ENCODE measurements around the gene KLHL17. TPM values are rescaled to one million over a fixed set of nuclear protein-coding genes. Genes with fewer than 3 reads are reported as not detected.

The KLHL17 gene
- total RNA-seq, 6 experiments from 2014 or later, result 12.2 to 17.5 (median 13.2) TPM

- Mint-ChIP-seq H3K4me3 (no peak overlapping the region), H3K27me3 (ENCODE audit: insufficient read depth) (peaks cover 4% of the 10 kb centered on the region; the same call in 1 of the 2 replicates), H3K27ac (no peak overlapping the region), H3K4me1 (ENCODE audit: low read depth) (peaks cover 17% of the 10 kb centered on the region), H3K9me3 (no peaks in the 10 kb centered on the region), H3K36me3 (ENCODE audit: low read depth) (no peaks in the 10 kb centered on the region)
- no peak for DNase-seq
- no peak for TF ChIP-seq CTCF (IDR thresholded peaks at IDR 0.05)
Observed at GRCh38 chr1:1003618-1004419, 43.4 kb downstream of the KLHL17 start.

GRCh38 chr1:1004420-1004779 lies 44.0 kb downstream of the KLHL17 start:
- Mint-ChIP-seq H3K4me3 (no peak overlapping the region), H3K27ac (no peak overlapping the region)
- no peak for TF ChIP-seq CTCF (IDR thresholded peaks at IDR 0.05)

GRCh38 chr1:1004780-1005697 lies 44.7 kb downstream of the KLHL17 start:
- Mint-ChIP-seq H3K36me3 (ENCODE audit: low read depth) (no peaks in the 10 kb centered on the region), H3K4me1 (ENCODE audit: low read depth) (peaks cover 17% of the 10 kb centered on the region), H3K4me3 (no peak overlapping the region), H3K27me3 (ENCODE audit: insufficient read depth) (peaks cover 4% of the 10 kb centered on the region; the same call in 1 of the 2 replicates), H3K9me3 (no peaks in the 10 kb centered on the region), H3K27ac (no peak overlapping the region)
- TF ChIP-seq CTCF (IDR thresholded peaks at IDR 0.05), result no peak
- DNase-seq, result no peak

More at GRCh38 chr1:1004420-1004779, 44.0 kb downstream of the KLHL17 start:
- Mint-ChIP-seq H3K4me1 (ENCODE audit: low read depth) (peaks cover 17% of the 10 kb centered on the region), H3K27me3 (ENCODE audit: insufficient read depth) (peaks cover 4% of the 10 kb centered on the region; the same call in 1 of the 2 replicates), H3K9me3 (no peaks in the 10 kb centered on the region), H3K36me3 (ENCODE audit: low read depth) (no peaks in the 10 kb centered on the region)
- DNase-seq, result no peak

- no peak for DNase-seq
- Mint-ChIP-seq H3K4me3 (no peak overlapping the region), H3K27ac (no peak overlapping the region)
Observed at GRCh38 chr1:1005774-1006304, 45.5 kb downstream of the KLHL17 start.

More at GRCh38 chr1:1005774-1006304, 45.5 kb downstream of the KLHL17 start:
- Mint-ChIP-seq H3K36me3 (ENCODE audit: low read depth) (no peaks in the 10 kb centered on the region), H3K4me1 (ENCODE audit: low read depth) (peaks cover 13% of the 10 kb centered on the region), H3K9me3 (no peaks in the 10 kb centered on the region), H3K27me3 (ENCODE audit: insufficient read depth) (peaks cover 4% of the 10 kb centered on the region; the same call in 1 of the 2 replicates)
- TF ChIP-seq CTCF (IDR thresholded peaks at IDR 0.05), result no peak
